MM.1S (cell line): ENCODE measurements around the gene SEMA6A.

Experiments
- EZH2phosphoT487 ChIP-seq: fragments of 300-600 bp; sonication (generic); IDR thresholded peaks from 2 replicates; pipeline ENCODE4 v1.6.1; 2018; ENCODE audit warnings: antibody characterized with exemption, low read length
- TF ChIP-seq, protein P1 (sequence below): fragments of 300-600 bp; sonication (generic); IDR thresholded peaks from 2 replicates; pipeline ENCODE4 v1.5.1; 2016; ENCODE audit warnings: antibody characterized with exemption, low read length, mixed read lengths

DNA sequence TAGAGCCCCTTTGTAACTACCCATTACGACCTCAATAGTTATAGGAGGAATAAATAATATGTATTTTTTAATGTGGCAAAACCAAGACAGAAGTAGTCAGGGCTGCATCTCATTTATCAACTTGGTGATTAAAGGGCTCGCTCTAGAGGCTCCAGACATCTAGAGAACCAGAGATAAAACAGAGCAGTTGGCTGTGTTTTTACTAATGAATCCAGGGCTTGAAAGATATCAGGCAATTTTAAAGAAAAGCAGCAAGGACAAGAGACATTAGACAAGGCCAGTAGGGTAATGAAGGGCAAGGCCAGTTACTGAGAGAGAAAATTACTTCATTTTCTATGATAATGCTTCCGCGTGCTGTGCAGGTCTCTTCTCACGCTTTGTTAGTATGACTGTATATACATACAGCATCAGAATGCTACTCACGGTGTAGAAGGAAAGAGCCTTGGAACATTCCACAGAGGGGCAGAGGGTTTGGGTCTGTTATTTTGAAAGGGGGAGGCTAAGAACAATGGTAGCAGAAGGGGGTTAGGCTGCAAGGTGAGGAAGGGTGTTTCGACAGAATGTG, 110.4 kb downstream of the SEMA6A start:
- TF ChIP-seq, protein P1, sequence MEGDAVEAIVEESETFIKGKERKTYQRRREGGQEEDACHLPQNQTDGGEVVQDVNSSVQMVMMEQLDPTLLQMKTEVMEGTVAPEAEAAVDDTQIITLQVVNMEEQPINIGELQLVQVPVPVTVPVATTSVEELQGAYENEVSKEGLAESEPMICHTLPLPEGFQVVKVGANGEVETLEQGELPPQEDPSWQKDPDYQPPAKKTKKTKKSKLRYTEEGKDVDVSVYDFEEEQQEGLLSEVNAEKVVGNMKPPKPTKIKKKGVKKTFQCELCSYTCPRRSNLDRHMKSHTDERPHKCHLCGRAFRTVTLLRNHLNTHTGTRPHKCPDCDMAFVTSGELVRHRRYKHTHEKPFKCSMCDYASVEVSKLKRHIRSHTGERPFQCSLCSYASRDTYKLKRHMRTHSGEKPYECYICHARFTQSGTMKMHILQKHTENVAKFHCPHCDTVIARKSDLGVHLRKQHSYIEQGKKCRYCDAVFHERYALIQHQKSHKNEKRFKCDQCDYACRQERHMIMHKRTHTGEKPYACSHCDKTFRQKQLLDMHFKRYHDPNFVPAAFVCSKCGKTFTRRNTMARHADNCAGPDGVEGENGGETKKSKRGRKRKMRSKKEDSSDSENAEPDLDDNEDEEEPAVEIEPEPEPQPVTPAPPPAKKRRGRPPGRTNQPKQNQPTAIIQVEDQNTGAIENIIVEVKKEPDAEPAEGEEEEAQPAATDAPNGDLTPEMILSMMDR: no peak
- TF ChIP-seq EZH2phosphoT487: no peak
